HepG2 (cell line): Measurements from ENCODE around the gene EDAR. TPM values are rescaled to one million over a fixed set of nuclear protein-coding genes. Genes with fewer than 3 reads are reported as not detected.
A peak's percentile ranks its signal among the peaks of the same experiment; 100 is the strongest.

Experiments
- ATAC-seq: fragments of 200-7000 bp; cut with Tn5 transposase; 3 replicates; pipeline ENCODE4 v1.9.1; 2020; ENCODE audit warnings: mild to moderate bottlenecking, moderate library complexity
- BruUV-seq: library from RNA; stranded (reverse); fragments of 400-500 nt; replicated peaks from 2 replicates; lab custom pipeline; 2021; lab: Mats Ljungman, UMichigan
- CTCF ChIA-PET: fragments of 300-600 bp; formaldehyde crosslinking; extraction: SDS; loops from one replicate; lab custom pipeline; 2021; ENCODE audit warnings: low total read pairs, inconsistent platforms, low intra/inter-chr PET ratio; lab: Yijun Ruan, JAX
- POLR2A ChIA-PET: fragments of 350-600 bp; sonication (Branson Sonifier 250); formaldehyde crosslinking; loops from one replicate; lab custom pipeline; 2020; ENCODE audit warnings: antibody characterized with exemption, inconsistent platforms; lab: Yijun Ruan, JAX
- DNase-seq: peaks from one replicate; pipeline ENCODE4 v3.0.0-alpha.2; 2015; ENCODE audit warnings: low spot score
- FAIRE-seq: peaks from 3 replicates; lab custom pipeline; 2011; peaks lifted over from hg19 to GRCh38; lab: Jason Lieb, UNC
- H2AFZ ChIP-seq: one replicate; pipeline ENCODE4 v1.6.1; 2011; ENCODE audit warnings: low read length, inconsistent platforms
- H3K27ac ChIP-seq: fragments of 300-600 bp; 3 replicates; pipeline ENCODE4 v1.8.0; 2011; ENCODE audit warnings: mixed run types, mild to moderate bottlenecking, mixed read lengths, low read length, inconsistent platforms; ENCODE audit not compliant: insufficient read depth; ENCODE audit errors: extremely low read length
- H3K27me3 ChIP-seq, 2 experiments: fragments of 200-600 bp in 1 of 2; 2 replicates in 1 of 2; 3 replicates in 1 of 2; pipeline versions ENCODE4 v1.6.0 to v1.8.0; 2011; ENCODE audit warnings: low read length in 2 of 2, mild to moderate bottlenecking in 2 of 2, moderate library complexity in 2 of 2, inconsistent platforms in 1 of 2; ENCODE audit not compliant: insufficient read depth in 2 of 2, control insufficient read depth in 1 of 2
- H3K36me3 ChIP-seq, 2 experiments: fragments of 200-600 bp in 1 of 2; replicated peaks in 1 of 2; 2 replicates in 1 of 2; 3 replicates in 1 of 2; pipeline versions ENCODE4 v1.5.1 to v1.8.0; 2011; ENCODE audit warnings: low read length in 2 of 2, inconsistent platforms in 1 of 2; ENCODE audit not compliant: insufficient read depth in 2 of 2, control insufficient read depth in 1 of 2
- H3K4me1 ChIP-seq: 2 replicates; pipeline ENCODE4 v1.5.1; 2012; ENCODE audit warnings: low read length, inconsistent platforms; ENCODE audit not compliant: insufficient read depth
- H3K4me2 ChIP-seq: 2 replicates; pipeline ENCODE4 v1.6.0; 2011; ENCODE audit warnings: low read depth, low read length, inconsistent platforms
- H3K4me3 ChIP-seq, 3 experiments: fragments of 200-600 bp in 1 of 3; sonication (generic), shearing (Covaris generic) in 1 of 3; replicated peaks in 1 of 3; 2 replicates each; pipeline ENCODE4 v1.5.1; 2011 to 2016; ENCODE audit warnings: low read length in 3 of 3, inconsistent platforms in 2 of 3, low read depth in 2 of 3, mild to moderate bottlenecking in 2 of 3, control low read depth in 1 of 3, mixed read lengths in 1 of 3; ENCODE audit not compliant: insufficient read depth in 1 of 3
- H3K79me2 ChIP-seq: one replicate; pipeline ENCODE4 v1.6.1; 2011; ENCODE audit warnings: low read length, inconsistent platforms; ENCODE audit not compliant: insufficient read depth
- H3K9ac ChIP-seq: 2 replicates; pipeline ENCODE4 v1.6.0; 2011; ENCODE audit warnings: mild to moderate bottlenecking, low read depth, low read length, inconsistent platforms; ENCODE audit not compliant: insufficient read depth
- H3K9me3 ChIP-seq: 2 replicates; pipeline ENCODE4 v1.5.1; 2012; ENCODE audit warnings: mild to moderate bottlenecking, low read length
- H4K20me1 ChIP-seq: 2 replicates; pipeline ENCODE4 v1.6.0; 2011; ENCODE audit warnings: inconsistent platforms, mild to moderate bottlenecking, low read length, moderate library complexity; ENCODE audit not compliant: insufficient read depth
- ELF3 ChIP-seq: IDR thresholded peaks from 2 replicates; pipeline ENCODE4 v1.6.1; 2016; ENCODE audit warnings: missing genetic modification reagents, missing compliant biosample characterization
- RXRA ChIP-seq: sonication (generic); formaldehyde crosslinking; IDR thresholded peaks from 2 replicates; pipeline ENCODE4 v1.5.1; 2020; ENCODE audit warnings: missing genetic modification reagents
- SSRP1 ChIP-seq: IDR thresholded peaks from 2 replicates; pipeline ENCODE4 v1.6.1; 2016; ENCODE audit warnings: control low read depth
- YEATS2 ChIP-seq: sonication (generic); formaldehyde crosslinking; IDR thresholded peaks from 2 replicates; pipeline ENCODE4 v1.4.0; 2020; ENCODE audit warnings: missing genetic modification reagents, borderline replicate concordance
- ZFP37 ChIP-seq: sonication (generic); formaldehyde crosslinking; IDR thresholded peaks from 2 replicates; pipeline ENCODE4 v1.4.0; 2020; ENCODE audit warnings: missing genetic modification reagents, borderline replicate concordance
- ZNF232 ChIP-seq: sonication (generic); formaldehyde crosslinking; IDR thresholded peaks from 2 replicates; pipeline ENCODE4 v1.4.0; 2020; ENCODE audit warnings: missing genetic modification reagents, borderline replicate concordance
- ZNF446 ChIP-seq: sonication (generic); formaldehyde crosslinking; IDR thresholded peaks from 2 replicates; pipeline ENCODE4 v1.5.0; 2020; ENCODE audit warnings: mild to moderate bottlenecking, missing genetic modification reagents
- ZNF672 ChIP-seq: sonication (generic); formaldehyde crosslinking; IDR thresholded peaks from 2 replicates; pipeline ENCODE4 v1.8.1; 2022; ENCODE audit warnings: missing genetic modification reagents
- ZNF781 ChIP-seq: sonication (generic); formaldehyde crosslinking; IDR thresholded peaks from 2 replicates; pipeline ENCODE4 v1.5.1; 2020; ENCODE audit warnings: borderline replicate concordance, mild to moderate bottlenecking, missing genetic modification reagents; ENCODE audit errors: not compliant biosample characterization
- WGBS: methylation state at CpG from one replicate; pipeline ENCODE4 v1.1.6; 2017; ENCODE audit warnings: low lambda C conversion rate; 5-methylcytosine and 5-hydroxymethylcytosine counted together
- in situ Hi-C: cut with HindIII; loops from 2 replicates; pipeline ENCODE4 v1.10.0; 2017; ENCODE audit warnings: low pct_unique_long_range_greater_than_20kb; ENCODE audit not compliant: extremely low pct_ligation_motif_present
- intact Hi-C: fragments of 100-400 bp; cut with micrococcal nuclease; formaldehyde crosslinking; loops from one replicate; pipeline ENCODE4 v1.10.0; 2022; ENCODE audit not compliant: unreplicated experiment
- polyA plus RNA-seq, 8 experiments: library from polyadenylated mRNA; depleted of rRNA in 3 of 8; stranded (reverse) in 7 of 8; unstranded in 1 of 8; fragments of >200 nt; fragmentation: Illumina TruSeq in 4 of 8; extraction: Trizol in 4 of 8; gene quantifications; 2 replicates each; pipeline versions ENCODE4 v1.2.1 to v1.2.3, GENCODE V29; 2011 to 2016; ENCODE audit warnings: low read depth in 4 of 8, missing spikeins in 1 of 8, mixed read lengths in 1 of 8; ENCODE audit not compliant: insufficient read depth in 1 of 8
- total RNA-seq, 5 experiments: library from RNA; depleted of rRNA; stranded (reverse); fragments of >200 nt; fragmentation: Illumina TruSeq; extraction: Trizol; gene quantifications; 2 replicates each; pipeline ENCODE4 v1.2.3, GENCODE V29; 2016; ENCODE audit warnings: low read depth in 1 of 5
- TF ChIP-seq, protein P1 (sequence below): sonication (generic); formaldehyde crosslinking; IDR thresholded peaks from 2 replicates; pipeline ENCODE4 v1.5.1; 2020; ENCODE audit warnings: missing genetic modification reagents, mild to moderate bottlenecking, borderline replicate concordance
- TF ChIP-seq, protein P2 (sequence below): sonication (generic); formaldehyde crosslinking; IDR thresholded peaks from 2 replicates; pipeline ENCODE4 v1.8.0; 2022; ENCODE audit warnings: missing genetic modification reagents, mild to moderate bottlenecking, moderate library complexity, borderline replicate concordance
- TF ChIP-seq, protein P3 (sequence below): sonication (generic); formaldehyde crosslinking; IDR thresholded peaks from 2 replicates; pipeline ENCODE4 v1.4.0; 2020; ENCODE audit warnings: missing genetic modification reagents, borderline replicate concordance

The EDAR gene
- total and polyA plus RNA-seq, 2 of the 13 experiments (the other 11 are each of a cell fraction or from before 2014, with no cell fraction given): not detected

GRCh38 chr2:108917526-108917925 is 71.5 kb downstream of the EDAR start:
- intact Hi-C loops (no loop called here), in situ Hi-C loops (no loop called here)
- no peak for ATAC-seq
- H3K4me3 ChIP-seq: 0 out of 6 replicates have a peak overlapping the region, but pooled peaks of 1 of the 3 experiments have one; percentile 56
- H3K36me3 ChIP-seq: no peaks in the 10 kb centered on the region
- TF ChIP-seq ZFP37 (CRISPR knock-in tag): no peak
- no peak for TF ChIP-seq YEATS2 (CRISPR knock-in tag)
- no peak for TF ChIP-seq ZNF232 (CRISPR knock-in tag)
- no peak for TF ChIP-seq ZNF672 (CRISPR knock-in tag)
- TF ChIP-seq, protein P1, sequence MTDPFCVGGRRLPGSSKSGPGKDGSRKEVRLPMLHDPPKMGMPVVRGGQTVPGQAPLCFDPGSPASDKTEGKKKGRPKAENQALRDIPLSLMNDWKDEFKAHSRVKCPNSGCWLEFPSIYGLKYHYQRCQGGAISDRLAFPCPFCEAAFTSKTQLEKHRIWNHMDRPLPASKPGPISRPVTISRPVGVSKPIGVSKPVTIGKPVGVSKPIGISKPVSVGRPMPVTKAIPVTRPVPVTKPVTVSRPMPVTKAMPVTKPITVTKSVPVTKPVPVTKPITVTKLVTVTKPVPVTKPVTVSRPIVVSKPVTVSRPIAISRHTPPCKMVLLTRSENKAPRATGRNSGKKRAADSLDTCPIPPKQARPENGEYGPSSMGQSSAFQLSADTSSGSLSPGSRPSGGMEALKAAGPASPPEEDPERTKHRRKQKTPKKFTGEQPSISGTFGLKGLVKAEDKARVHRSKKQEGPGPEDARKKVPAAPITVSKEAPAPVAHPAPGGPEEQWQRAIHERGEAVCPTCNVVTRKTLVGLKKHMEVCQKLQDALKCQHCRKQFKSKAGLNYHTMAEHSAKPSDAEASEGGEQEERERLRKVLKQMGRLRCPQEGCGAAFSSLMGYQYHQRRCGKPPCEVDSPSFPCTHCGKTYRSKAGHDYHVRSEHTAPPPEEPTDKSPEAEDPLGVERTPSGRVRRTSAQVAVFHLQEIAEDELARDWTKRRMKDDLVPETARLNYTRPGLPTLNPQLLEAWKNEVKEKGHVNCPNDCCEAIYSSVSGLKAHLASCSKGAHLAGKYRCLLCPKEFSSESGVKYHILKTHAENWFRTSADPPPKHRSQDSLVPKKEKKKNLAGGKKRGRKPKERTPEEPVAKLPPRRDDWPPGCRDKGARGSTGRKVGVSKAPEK (CRISPR knock-in tag): no peak
- TF ChIP-seq, protein P2, sequence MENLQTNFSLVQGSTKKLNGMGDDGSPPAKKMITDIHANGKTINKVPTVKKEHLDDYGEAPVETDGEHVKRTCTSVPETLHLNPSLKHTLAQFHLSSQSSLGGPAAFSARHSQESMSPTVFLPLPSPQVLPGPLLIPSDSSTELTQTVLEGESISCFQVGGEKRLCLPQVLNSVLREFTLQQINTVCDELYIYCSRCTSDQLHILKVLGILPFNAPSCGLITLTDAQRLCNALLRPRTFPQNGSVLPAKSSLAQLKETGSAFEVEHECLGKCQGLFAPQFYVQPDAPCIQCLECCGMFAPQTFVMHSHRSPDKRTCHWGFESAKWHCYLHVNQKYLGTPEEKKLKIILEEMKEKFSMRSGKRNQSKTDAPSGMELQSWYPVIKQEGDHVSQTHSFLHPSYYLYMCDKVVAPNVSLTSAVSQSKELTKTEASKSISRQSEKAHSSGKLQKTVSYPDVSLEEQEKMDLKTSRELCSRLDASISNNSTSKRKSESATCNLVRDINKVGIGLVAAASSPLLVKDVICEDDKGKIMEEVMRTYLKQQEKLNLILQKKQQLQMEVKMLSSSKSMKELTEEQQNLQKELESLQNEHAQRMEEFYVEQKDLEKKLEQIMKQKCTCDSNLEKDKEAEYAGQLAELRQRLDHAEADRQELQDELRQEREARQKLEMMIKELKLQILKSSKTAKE (CRISPR knock-in tag): no peak
- TF ChIP-seq ZNF446 (CRISPR knock-in tag): no peak
- TF ChIP-seq, protein P3, sequence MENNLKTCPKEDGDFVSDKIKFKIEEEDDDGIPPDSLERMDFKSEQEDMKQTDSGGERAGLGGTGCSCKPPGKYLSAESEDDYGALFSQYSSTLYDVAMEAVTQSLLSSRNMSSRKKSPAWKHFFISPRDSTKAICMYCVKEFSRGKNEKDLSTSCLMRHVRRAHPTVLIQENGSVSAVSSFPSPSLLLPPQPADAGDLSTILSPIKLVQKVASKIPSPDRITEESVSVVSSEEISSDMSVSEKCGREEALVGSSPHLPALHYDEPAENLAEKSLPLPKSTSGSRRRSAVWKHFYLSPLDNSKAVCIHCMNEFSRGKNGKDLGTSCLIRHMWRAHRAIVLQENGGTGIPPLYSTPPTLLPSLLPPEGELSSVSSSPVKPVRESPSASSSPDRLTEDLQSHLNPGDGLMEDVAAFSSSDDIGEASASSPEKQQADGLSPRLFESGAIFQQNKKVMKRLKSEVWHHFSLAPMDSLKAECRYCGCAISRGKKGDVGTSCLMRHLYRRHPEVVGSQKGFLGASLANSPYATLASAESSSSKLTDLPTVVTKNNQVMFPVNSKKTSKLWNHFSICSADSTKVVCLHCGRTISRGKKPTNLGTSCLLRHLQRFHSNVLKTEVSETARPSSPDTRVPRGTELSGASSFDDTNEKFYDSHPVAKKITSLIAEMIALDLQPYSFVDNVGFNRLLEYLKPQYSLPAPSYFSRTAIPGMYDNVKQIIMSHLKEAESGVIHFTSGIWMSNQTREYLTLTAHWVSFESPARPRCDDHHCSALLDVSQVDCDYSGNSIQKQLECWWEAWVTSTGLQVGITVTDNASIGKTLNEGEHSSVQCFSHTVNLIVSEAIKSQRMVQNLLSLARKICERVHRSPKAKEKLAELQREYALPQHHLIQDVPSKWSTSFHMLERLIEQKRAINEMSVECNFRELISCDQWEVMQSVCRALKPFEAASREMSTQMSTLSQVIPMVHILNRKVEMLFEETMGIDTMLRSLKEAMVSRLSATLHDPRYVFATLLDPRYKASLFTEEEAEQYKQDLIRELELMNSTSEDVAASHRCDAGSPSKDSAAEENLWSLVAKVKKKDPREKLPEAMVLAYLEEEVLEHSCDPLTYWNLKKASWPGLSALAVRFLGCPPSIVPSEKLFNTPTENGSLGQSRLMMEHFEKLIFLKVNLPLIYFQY (CRISPR knock-in tag): no peak
- no peak for TF ChIP-seq RXRA (CRISPR knock-in tag)
- no peak for TF ChIP-seq SSRP1 (CRISPR knock-in tag)
- no peak for TF ChIP-seq ZNF781
- no peak for TF ChIP-seq ELF3 (CRISPR knock-in tag)
- no TSS peak for BruUV-seq
- peaks cover 4 to 43% of the 10 kb centered on the region in 2 experiments; a peak in 4 of 5 replicates for H3K27me3 ChIP-seq
- no peak for FAIRE-seq
- H3K9ac ChIP-seq: no peak overlapping the region
- ChIA-PET CTCF (no interaction called here), POLR2A (interaction anchor here (1.2 kb wide), 1 partner anchor 13 kb away, joined by 3 read pairs; no protein-coding TSS in a partner anchor)
- H3K27ac ChIP-seq: no peak overlapping the region
- no peaks in the 10 kb centered on the region for H3K79me2 ChIP-seq
- H3K9me3 ChIP-seq: no peaks in the 10 kb centered on the region
- H3K4me2 ChIP-seq: peak overlapping the region; percentile 82
- no peak for DNase-seq
- WGBS: 27% methylated on average over 5 of the region's 5 CpGs
- no peaks in the 10 kb centered on the region for H4K20me1 ChIP-seq
- no peak overlapping the region for H2AFZ ChIP-seq
- peaks cover 19% of the 10 kb centered on the region for H3K4me1 ChIP-seq
